GM12873 (cell line): Measurements from ENCODE around the gene LDLRAD4.

Experiments used
- TF ChIP-seq, protein P1 (sequence below): IDR thresholded peaks from 2 replicates; pipeline ENCODE4 v1.5.1; 2012; ENCODE audit warnings: low read depth, mild to moderate bottlenecking, moderate library complexity, low read length, control low read depth; ENCODE audit not compliant: insufficient read depth; ENCODE audit errors: missing control alignments

Gene LDLRAD4

DNA sequence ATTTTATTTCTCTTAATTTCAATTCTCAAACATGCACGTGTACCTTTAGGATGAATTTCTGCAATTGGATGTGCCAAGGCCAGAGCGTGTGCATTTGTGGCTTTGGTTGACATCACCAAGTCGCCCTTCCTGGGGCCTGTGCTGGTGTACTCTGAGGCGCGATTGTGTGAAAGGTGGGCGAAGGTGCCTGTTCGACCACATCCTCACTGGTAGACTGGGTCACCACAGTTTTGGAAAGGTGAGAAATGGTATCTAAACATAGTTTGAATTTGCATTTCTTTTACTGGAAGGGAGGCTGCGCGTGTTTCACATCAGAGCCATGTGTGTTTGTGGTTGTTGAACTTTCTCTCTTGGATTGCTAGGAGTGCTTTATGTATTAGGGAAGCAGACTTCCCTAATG is 89.8 kb downstream of the LDLRAD4 start:
- TF ChIP-seq, protein P1, sequence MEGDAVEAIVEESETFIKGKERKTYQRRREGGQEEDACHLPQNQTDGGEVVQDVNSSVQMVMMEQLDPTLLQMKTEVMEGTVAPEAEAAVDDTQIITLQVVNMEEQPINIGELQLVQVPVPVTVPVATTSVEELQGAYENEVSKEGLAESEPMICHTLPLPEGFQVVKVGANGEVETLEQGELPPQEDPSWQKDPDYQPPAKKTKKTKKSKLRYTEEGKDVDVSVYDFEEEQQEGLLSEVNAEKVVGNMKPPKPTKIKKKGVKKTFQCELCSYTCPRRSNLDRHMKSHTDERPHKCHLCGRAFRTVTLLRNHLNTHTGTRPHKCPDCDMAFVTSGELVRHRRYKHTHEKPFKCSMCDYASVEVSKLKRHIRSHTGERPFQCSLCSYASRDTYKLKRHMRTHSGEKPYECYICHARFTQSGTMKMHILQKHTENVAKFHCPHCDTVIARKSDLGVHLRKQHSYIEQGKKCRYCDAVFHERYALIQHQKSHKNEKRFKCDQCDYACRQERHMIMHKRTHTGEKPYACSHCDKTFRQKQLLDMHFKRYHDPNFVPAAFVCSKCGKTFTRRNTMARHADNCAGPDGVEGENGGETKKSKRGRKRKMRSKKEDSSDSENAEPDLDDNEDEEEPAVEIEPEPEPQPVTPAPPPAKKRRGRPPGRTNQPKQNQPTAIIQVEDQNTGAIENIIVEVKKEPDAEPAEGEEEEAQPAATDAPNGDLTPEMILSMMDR: no peak

DNA sequence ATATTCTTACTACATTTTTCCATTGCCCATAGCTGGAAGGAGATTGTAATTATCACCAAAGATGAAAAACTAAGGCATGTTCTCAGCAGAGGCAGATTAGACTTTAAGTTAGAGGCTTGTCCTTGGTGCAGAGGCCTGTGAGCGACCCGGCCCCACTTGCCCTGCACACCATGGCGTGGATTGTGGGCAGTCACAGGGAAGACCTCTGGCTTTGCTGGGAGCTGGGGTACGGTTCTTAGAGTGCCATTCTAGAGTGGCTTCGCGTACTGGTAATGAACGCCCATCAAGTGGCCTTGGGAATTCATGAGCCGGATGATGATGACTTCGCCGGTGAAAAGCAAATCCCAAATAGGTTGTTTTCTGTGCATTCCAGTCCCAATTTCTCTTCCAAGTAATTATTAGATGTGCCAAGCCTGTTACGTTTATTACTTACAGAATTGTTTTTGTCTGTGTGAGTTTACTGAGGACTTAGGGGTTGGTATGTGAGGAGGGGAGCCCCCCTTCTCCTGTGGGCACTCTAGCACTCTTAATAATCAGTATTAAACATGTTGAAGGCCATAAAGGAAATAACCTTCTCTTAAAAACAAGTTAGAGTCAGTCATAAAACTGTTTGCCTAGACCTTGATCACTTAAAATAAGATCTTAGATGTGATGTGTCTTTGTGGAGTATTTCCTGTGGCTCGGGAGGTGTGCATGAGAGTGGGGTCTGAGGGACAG is 90.6 kb downstream of the LDLRAD4 start:
- TF ChIP-seq, protein P1: no peak

DNA sequence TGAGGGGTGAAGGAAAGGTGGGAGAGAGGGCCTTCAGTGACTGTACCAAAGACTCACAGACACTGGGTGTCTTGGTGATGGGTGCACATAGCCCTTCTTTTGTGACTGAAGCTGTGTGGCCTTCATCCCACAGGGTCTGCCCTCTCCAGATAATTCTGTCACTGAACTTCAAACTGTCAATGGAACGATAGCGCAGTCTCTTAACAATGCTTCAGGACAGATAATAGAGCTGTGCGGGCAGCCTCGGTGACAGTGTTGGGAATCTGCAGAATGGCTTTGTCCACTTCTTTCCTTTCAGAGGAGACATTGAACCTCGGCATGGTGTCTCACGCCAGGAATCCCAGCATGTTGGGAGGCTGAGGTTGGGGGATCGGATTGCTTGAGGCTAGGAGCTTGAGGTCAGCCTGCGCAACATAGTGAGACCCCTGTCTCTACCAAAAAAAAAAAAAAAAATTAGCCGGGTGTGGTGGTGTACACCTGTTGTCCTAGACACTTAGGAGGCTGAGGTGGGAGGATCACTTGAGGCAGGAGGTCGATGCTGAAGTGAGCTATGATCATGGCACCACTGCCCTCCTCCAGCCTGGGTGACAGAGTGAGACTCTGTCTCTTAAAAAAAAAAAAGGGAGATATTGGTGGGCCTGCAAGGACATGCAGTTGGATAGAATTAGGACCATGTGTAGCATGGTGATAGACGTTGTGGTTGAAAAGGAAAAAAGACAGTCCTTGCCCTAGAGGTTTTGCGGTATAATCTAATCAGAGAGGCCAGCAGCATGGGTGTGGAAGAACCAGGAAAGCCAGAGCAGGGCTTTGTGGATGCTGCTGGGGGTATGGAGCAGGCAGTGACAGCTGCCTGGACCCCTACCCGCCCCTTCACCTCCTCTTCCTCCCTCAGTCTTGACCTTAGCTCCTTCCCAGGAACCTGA is 91.4 kb downstream of the LDLRAD4 start:
- TF ChIP-seq, protein P1: no peak

DNA sequence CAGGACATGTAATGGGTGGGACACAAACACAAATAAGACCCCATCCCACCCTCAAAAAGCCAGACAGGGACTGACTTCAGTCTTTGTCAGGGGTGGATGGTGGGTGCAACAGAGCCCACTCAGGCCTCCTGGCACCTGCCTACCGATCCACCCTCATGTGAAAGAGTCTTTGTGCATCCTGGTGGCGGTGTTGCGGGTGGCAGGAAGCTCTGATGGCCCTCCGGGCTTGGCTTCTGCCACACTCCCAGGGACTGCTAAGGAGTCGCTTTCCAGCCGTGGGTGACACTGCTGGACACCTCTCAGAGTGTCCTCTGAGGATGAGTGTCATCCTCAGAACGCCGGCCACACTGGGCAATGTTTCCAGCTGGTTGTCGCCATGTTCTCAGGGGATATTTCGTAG is 92.6 kb downstream of the LDLRAD4 start:
- TF ChIP-seq, protein P1: no peak

DNA sequence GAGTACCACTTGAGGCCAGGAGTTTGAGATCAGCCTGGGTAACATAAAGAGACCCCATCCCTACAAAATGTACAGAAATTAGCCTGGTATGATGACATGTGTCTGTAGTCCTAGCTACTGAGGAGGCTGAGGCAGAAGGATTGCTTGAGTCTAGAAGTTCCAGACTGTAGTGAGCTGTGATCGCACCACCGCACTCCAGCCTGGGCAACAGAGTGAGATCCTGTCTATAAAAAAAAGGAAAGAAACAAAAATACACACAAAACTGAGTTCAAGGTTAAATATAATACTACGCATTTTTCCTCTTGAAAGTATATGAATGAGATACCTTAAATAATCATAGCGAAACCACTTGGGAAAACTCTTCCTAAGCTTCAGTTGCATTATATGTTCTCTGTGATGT is 94.0 kb downstream of the LDLRAD4 start:
- TF ChIP-seq, protein P1: no peak

DNA sequence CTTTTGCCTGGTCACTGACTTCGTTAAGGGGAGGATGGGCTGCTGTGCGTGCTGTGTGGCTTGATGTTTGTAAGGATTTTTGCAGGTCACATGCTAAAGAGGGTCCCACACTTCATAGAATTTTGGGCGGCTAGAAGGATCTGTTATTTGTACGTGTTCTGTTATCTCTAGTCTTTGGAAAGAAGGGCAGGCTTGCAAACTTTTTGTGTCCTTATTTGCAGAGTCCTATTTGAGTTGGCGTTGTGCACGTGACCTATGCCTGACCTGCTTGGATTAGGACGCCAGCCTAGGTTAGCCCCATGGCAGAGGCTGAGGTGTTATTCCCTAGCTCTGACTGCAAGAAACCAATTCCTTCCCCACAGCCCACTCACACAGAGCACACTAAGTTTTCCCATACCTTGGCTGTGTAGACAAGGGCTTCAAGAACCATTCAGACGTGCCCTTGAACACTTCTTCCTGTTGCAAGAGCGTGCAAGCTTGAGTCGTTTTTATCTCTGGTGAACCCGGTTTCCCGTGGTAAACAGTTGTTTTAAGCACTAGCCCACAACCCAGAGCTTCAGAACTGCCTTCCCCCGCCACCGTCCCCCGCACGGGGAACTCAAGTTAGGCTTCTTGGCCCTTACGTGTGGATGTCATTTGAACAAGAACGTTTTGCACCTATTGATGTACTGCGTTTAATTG is 94.6 kb downstream of the LDLRAD4 start:
- TF ChIP-seq, protein P1: no peak

DNA sequence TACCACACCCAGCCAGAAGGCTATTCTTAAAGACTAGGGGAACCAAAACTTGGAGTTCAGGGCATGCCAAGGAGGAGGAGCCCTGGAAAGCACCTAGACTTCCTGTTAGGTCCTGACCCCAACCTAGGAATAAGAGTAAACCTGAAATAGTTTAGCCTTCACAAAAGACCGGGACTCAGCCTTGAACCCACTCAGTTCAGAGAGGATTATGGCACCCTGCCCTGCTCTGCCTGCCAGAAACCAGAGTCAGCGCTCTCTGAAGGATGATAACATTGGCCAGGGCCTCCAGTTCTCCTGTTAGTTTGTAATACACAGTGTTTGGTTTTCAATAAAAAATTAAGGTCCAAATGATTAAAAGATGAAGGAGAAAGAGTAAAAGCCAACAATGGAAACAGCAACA is 96.4 kb downstream of the LDLRAD4 start:
- TF ChIP-seq, protein P1: no peak
